H9 (cell line): ENCODE measurements around the gene SPPL3. TPM values are rescaled to one million over a fixed set of nuclear protein-coding genes. Genes with fewer than 3 reads are reported as not detected.

ENCODE experiments used
- DNase-seq: peaks from one replicate; pipeline ENCODE4 v3.0.0-alpha.2; 2017
- H2AFZ ChIP-seq: one replicate; pipeline ENCODE4 v1.6.1; 2013; ENCODE audit warnings: mild to moderate bottlenecking, low read length, control low read depth, moderate library complexity
- H2AK5ac ChIP-seq: 2 replicates; pipeline ENCODE4 v1.6.1; 2013; ENCODE audit warnings: low read length, control low read depth, mixed read lengths; ENCODE audit not compliant: insufficient read length
- H2BK120ac ChIP-seq: one replicate; pipeline ENCODE4 v1.6.1; 2013; ENCODE audit warnings: low read depth, mild to moderate bottlenecking, low read length, control low read depth, inconsistent platforms; ENCODE audit not compliant: poor library complexity, severe bottlenecking
- H2BK12ac ChIP-seq: 2 replicates; pipeline ENCODE4 v1.6.1; 2013; ENCODE audit warnings: low read length, control low read depth, mixed read lengths, low read depth; ENCODE audit not compliant: insufficient read length
- H2BK15ac ChIP-seq: 2 replicates; pipeline ENCODE4 v1.6.1; 2013; ENCODE audit warnings: low read depth, low read length, control low read depth
- H2BK20ac ChIP-seq: one replicate; pipeline ENCODE4 v1.6.1; 2013; ENCODE audit warnings: low read depth, mild to moderate bottlenecking, low read length, control low read depth, inconsistent platforms; ENCODE audit not compliant: poor library complexity, severe bottlenecking
- H2BK5ac ChIP-seq: 2 replicates; pipeline ENCODE4 v1.6.1; 2013; ENCODE audit warnings: low read length, control low read depth, mixed read lengths; ENCODE audit not compliant: insufficient read length
- H3K14ac ChIP-seq: 2 replicates; pipeline ENCODE4 v1.6.1; 2013; ENCODE audit warnings: low read length, control low read depth; ENCODE audit not compliant: insufficient read depth
- H3K18ac ChIP-seq: 2 replicates; pipeline ENCODE4 v1.6.1; 2013; ENCODE audit warnings: low read depth, mild to moderate bottlenecking, mixed read lengths, low read length, control low read depth; ENCODE audit not compliant: insufficient read length
- H3K23ac ChIP-seq: 2 replicates; pipeline ENCODE4 v1.6.1; 2013; ENCODE audit warnings: low read length, control low read depth, mixed read lengths, low read depth; ENCODE audit not compliant: insufficient read length
- H3K23me2 ChIP-seq: 2 replicates; pipeline ENCODE4 v1.6.1; 2013; ENCODE audit warnings: low read depth, mild to moderate bottlenecking, mixed read lengths, low read length, control low read depth; ENCODE audit not compliant: insufficient read length, poor library complexity, severe bottlenecking
- H3K27ac ChIP-seq: 2 replicates; pipeline ENCODE4 v1.5.1; 2013; ENCODE audit warnings: low read length, control low read depth, mixed read lengths, low read depth; ENCODE audit not compliant: insufficient read length
- H3K27me3 ChIP-seq: 2 replicates; pipeline ENCODE4 v1.6.1; 2013; ENCODE audit warnings: low read length, control low read depth, inconsistent platforms; ENCODE audit not compliant: insufficient read depth
- H3K4ac ChIP-seq: 2 replicates; pipeline ENCODE4 v1.6.1; 2013; ENCODE audit warnings: low read depth, mild to moderate bottlenecking, control low read depth, inconsistent platforms, low read length, moderate library complexity
- H3K4me1 ChIP-seq: 2 replicates; pipeline ENCODE4 v1.6.1; 2013; ENCODE audit warnings: low read length, control low read depth, inconsistent platforms; ENCODE audit not compliant: insufficient read depth
- H3K4me2 ChIP-seq: 2 replicates; pipeline ENCODE4 v1.6.1; 2013; ENCODE audit warnings: low read length, control low read depth, mixed read lengths; ENCODE audit not compliant: insufficient read length, insufficient read depth
- H3K56ac ChIP-seq: 2 replicates; pipeline ENCODE4 v1.6.1; 2013; ENCODE audit warnings: low read depth, mild to moderate bottlenecking, mixed read lengths, low read length, control low read depth; ENCODE audit not compliant: insufficient read length
- H3K79me1 ChIP-seq: 2 replicates; pipeline ENCODE4 v1.6.1; 2013; ENCODE audit warnings: low read depth, mild to moderate bottlenecking, moderate library complexity, low read length, control low read depth, inconsistent platforms; ENCODE audit not compliant: insufficient read depth, poor library complexity, severe bottlenecking
- H3K79me2 ChIP-seq: 2 replicates; pipeline ENCODE4 v1.6.1; 2013; ENCODE audit warnings: low read length, control low read depth, inconsistent platforms; ENCODE audit not compliant: insufficient read depth
- H3K9ac ChIP-seq: 2 replicates; pipeline ENCODE4 v1.6.1; 2013; ENCODE audit warnings: low read length, control low read depth, mixed read lengths; ENCODE audit not compliant: insufficient read length; ENCODE audit errors: extremely low read depth
- H3K9me3 ChIP-seq: one replicate; pipeline ENCODE4 v1.6.1; 2013; ENCODE audit warnings: low read depth, low read length, inconsistent platforms; ENCODE audit not compliant: control insufficient read depth
- H3T11ph ChIP-seq: one replicate; pipeline ENCODE4 v1.6.1; 2013; ENCODE audit warnings: mild to moderate bottlenecking, low read length, control low read depth, inconsistent platforms
- H4K20me1 ChIP-seq: one replicate; pipeline ENCODE4 v1.6.1; 2013; ENCODE audit not compliant: control insufficient read depth, insufficient read length, insufficient read depth
- H4K5ac ChIP-seq: 2 replicates; pipeline ENCODE4 v1.6.1; 2013; ENCODE audit warnings: low read depth, mild to moderate bottlenecking, mixed read lengths, low read length, control low read depth; ENCODE audit not compliant: insufficient read length
- H4K8ac ChIP-seq: replicated peaks from 2 replicates; pipeline ENCODE4 v1.6.1; 2013; ENCODE audit warnings: low read length, control low read depth, mixed read lengths, low read depth; ENCODE audit not compliant: insufficient read length
- H4K91ac ChIP-seq: 2 replicates; pipeline ENCODE4 v1.6.1; 2013; ENCODE audit warnings: low read depth, mild to moderate bottlenecking, moderate library complexity, mixed read lengths, low read length, control low read depth; ENCODE audit not compliant: insufficient read length
- H3K27ac Mint-ChIP-seq, 3 experiments: 2 replicates in 2 of 3; 3 replicates in 1 of 3; pipeline ENCODE4 v1.8.0; 2020 to 2021; ENCODE audit warnings: mixed read lengths in 3 of 3, mild to moderate bottlenecking in 1 of 3, moderate library complexity in 1 of 3
- H3K27me3 Mint-ChIP-seq: 2 replicates; pipeline ENCODE4 v1.8.0; 2021; ENCODE audit warnings: low read depth, mild to moderate bottlenecking, moderate library complexity, mixed read lengths
- H3K36me3 Mint-ChIP-seq, 3 experiments: 2 replicates in 2 of 3; 3 replicates in 1 of 3; pipeline ENCODE4 v1.8.0; 2020 to 2021; ENCODE audit warnings: low read depth in 3 of 3, mixed read lengths in 3 of 3; ENCODE audit not compliant: insufficient read depth in 1 of 3
- H3K4me1 Mint-ChIP-seq, 2 experiments: 2 replicates each; pipeline ENCODE4 v1.8.0; 2020; ENCODE audit warnings: mixed read lengths in 2 of 2
- H3K4me3 Mint-ChIP-seq, 2 experiments: 2 replicates in 1 of 2; 3 replicates in 1 of 2; pipeline ENCODE4 v1.8.0; 2020 to 2021; ENCODE audit warnings: mild to moderate bottlenecking in 2 of 2, mixed read lengths in 2 of 2, moderate library complexity in 1 of 2
- H3K9me3 Mint-ChIP-seq, 2 experiments: 2 replicates in 1 of 2; 3 replicates in 1 of 2; pipeline ENCODE4 v1.8.0; 2020; ENCODE audit warnings: mild to moderate bottlenecking in 2 of 2, mixed read lengths in 2 of 2, moderate library complexity in 1 of 2
- CTCF ChIP-seq: fragments of 200-600 bp; sonication (generic); conservative IDR thresholded peaks from 3 replicates; pipeline ENCODE4 v1.8.0; 2021; ENCODE audit warnings: antibody characterized with exemption, mild to moderate bottlenecking
- WGBS: extraction: QIAGEN DNeasy Blood & Tissue Kit; methylation state at CpG from one replicate; pipeline ENCODE4 v1.1.7; 2013; ENCODE audit warnings: missing lambda C conversion rate, low lambda C conversion rate, mixed read lengths; ENCODE audit not compliant: insufficient read length; ENCODE audit errors: extremely low coverage; 5-methylcytosine and 5-hydroxymethylcytosine counted together
- total RNA-seq: library from RNA; stranded (reverse); gene quantifications from 2 replicates; pipeline ENCODE4 v1.2.1, GENCODE V29; 2021

The SPPL3 gene
- total RNA-seq, 1 experiment from 2014 or later: 46.3 TPM

- no peak overlapping the region for H2BK5ac ChIP-seq
- DNase-seq: no peak
- no peaks in the 10 kb centered on the region for H3K27me3 Mint-ChIP-seq
Measured at GRCh38 chr12:120790114-120790513, 114.0 kb downstream of the SPPL3 start.

More at GRCh38 chr12:120790114-120790513, 114.0 kb downstream of the SPPL3 start:
- H3K4me3 Mint-ChIP-seq: no peak overlapping the region
- H3K36me3 Mint-ChIP-seq: peaks cover 3 to 5% (median 4%) of the 10 kb centered on the region in 3 experiments; a peak in 5 of 7 replicates
- Histone ChIP-seq H3K79me1 (no peaks in the 10 kb centered on the region), H2BK120ac (no peak overlapping the region), H2AK5ac (no peak overlapping the region), H3K14ac (no peak overlapping the region), H3K4ac (no peak overlapping the region), H3K9ac (no peak overlapping the region), H2BK20ac (no peak overlapping the region), H3K27ac (no peak overlapping the region), H3T11ph (no peak overlapping the region), H3K23me2 (no peaks in the 10 kb centered on the region), H3K4me1 (no peaks in the 10 kb centered on the region), H3K4me2 (no peak overlapping the region), H3K18ac (no peak overlapping the region), H3K79me2 (no peaks in the 10 kb centered on the region), H2BK15ac (no peak overlapping the region), H4K20me1 (no peaks in the 10 kb centered on the region), H3K9me3 (no peaks in the 10 kb centered on the region), H3K27me3 (no peaks in the 10 kb centered on the region), H4K8ac (no peak overlapping the region), H2BK12ac (no peak overlapping the region), H4K91ac (no peak overlapping the region), H3K23ac (no peak overlapping the region), H4K5ac (no peak overlapping the region), H3K56ac (no peak overlapping the region), H2AFZ (no peak overlapping the region)
- H3K4me1 Mint-ChIP-seq: no peaks in the 10 kb centered on the region
- H3K9me3 Mint-ChIP-seq: 0 out of 5 replicates have a peak, but pooled peaks cover 0 to under 1% of the 10 kb centered on the region in 2 experiments
- H3K27ac Mint-ChIP-seq: no peak overlapping the region
- no peak for TF ChIP-seq CTCF
- WGBS: no CpG with 5 or more reads among the region's 5 CpGs
